A673 (cell line): ENCODE data around the gene SUDS3. TPM values are rescaled to one million over a fixed set of nuclear protein-coding genes. Genes with fewer than 3 reads are reported as not detected.

ENCODE experiments used
- BruUV-seq: library from RNA; stranded (reverse); fragments of 400-500 nt; replicated peaks from 2 replicates; lab custom pipeline; 2021; lab: Mats Ljungman, UMichigan
- CTCF ChIA-PET: fragments of 300-600 bp; sonication (Branson Sonifier 250); formaldehyde crosslinking; loops from one replicate; lab custom pipeline; 2022; ENCODE audit warnings: antibody characterized with exemption; lab: Charles Lee
- POLR2A ChIA-PET: fragments of 300-600 bp; sonication (Branson Sonifier 250); formaldehyde crosslinking; loops from one replicate; lab custom pipeline; 2022; ENCODE audit warnings: antibody characterized with exemption; ENCODE audit not compliant: low non-redundant PET; lab: Charles Lee
- DNase-seq: peaks from one replicate; pipeline ENCODE4 v3.0.0-alpha.2; 2015; ENCODE audit warnings: low spot score
- H3K27ac ChIP-seq: fragments of 200-600 bp; sonication (generic); 2 replicates; pipeline ENCODE4 v1.5.1; 2016; ENCODE audit warnings: mixed run types, low read depth, mild to moderate bottlenecking, mixed read lengths, antibody characterized with exemption, low read length; ENCODE audit not compliant: poor library complexity, severe bottlenecking
- H3K27me3 ChIP-seq: fragments of 200-600 bp; sonication (generic); replicated peaks from 2 replicates; pipeline ENCODE4 v1.6.1; 2017; ENCODE audit warnings: mixed run types, low read depth, mild to moderate bottlenecking, mixed read lengths, antibody characterized with exemption, low read length; ENCODE audit not compliant: insufficient read depth, poor library complexity
- H3K36me3 ChIP-seq: fragments of 200-600 bp; sonication (generic); 2 replicates; pipeline ENCODE4 v1.6.1; 2016; ENCODE audit warnings: mixed run types, mild to moderate bottlenecking, mixed read lengths, antibody characterized with exemption, low read length; ENCODE audit not compliant: insufficient read depth, poor library complexity, severe bottlenecking
- H3K4me1 ChIP-seq: fragments of 200-600 bp; sonication (generic); 2 replicates; pipeline ENCODE4 v1.6.1; 2017; ENCODE audit warnings: mixed run types, mild to moderate bottlenecking, mixed read lengths, antibody characterized with exemption, low read length; ENCODE audit not compliant: insufficient read depth, poor library complexity, severe bottlenecking
- H3K4me3 ChIP-seq: fragments of 200-600 bp; sonication (generic); 2 replicates; pipeline ENCODE4 v1.5.1; 2016; ENCODE audit warnings: low read depth, mixed run types, mild to moderate bottlenecking, mixed read lengths, low read length; ENCODE audit not compliant: poor library complexity, severe bottlenecking
- H3K9me3 ChIP-seq: fragments of 200-600 bp; sonication (generic); 2 replicates; pipeline ENCODE4 v1.6.1; 2016; ENCODE audit warnings: mixed run types, low read depth, mild to moderate bottlenecking, mixed read lengths, antibody characterized with exemption, low read length; ENCODE audit not compliant: poor library complexity, severe bottlenecking
- EZH2 ChIP-seq: fragments of 200-600 bp; sonication (generic); IDR thresholded peaks from 2 replicates; pipeline ENCODE4 v1.6.1; 2017; ENCODE audit warnings: borderline replicate concordance, low read depth, mild to moderate bottlenecking, mixed read lengths, antibody characterized with exemption, low read length; ENCODE audit not compliant: poor library complexity, severe bottlenecking
- intact Hi-C: fragments of 100-400 bp; cut with micrococcal nuclease; formaldehyde crosslinking; loops from one replicate; pipeline ENCODE4 v1.10.0; 2022; ENCODE audit not compliant: unreplicated experiment
- total RNA-seq: library from RNA; stranded (reverse); gene quantifications from 2 replicates; pipeline ENCODE4 v1.2.3, GENCODE V29; 2021
- TF ChIP-seq, protein P1 (sequence below): fragments of 300-800, 200-600 bp; sonication (generic); conservative IDR thresholded peaks from 2 replicates; pipeline ENCODE4 v1.5.1; 2017; ENCODE audit warnings: low read depth, mild to moderate bottlenecking, antibody characterized with exemption, low read length, moderate library complexity, mixed read lengths

Gene SUDS3
- total RNA-seq, 1 experiment from 2014 or later = 50.0 TPM

DNA sequence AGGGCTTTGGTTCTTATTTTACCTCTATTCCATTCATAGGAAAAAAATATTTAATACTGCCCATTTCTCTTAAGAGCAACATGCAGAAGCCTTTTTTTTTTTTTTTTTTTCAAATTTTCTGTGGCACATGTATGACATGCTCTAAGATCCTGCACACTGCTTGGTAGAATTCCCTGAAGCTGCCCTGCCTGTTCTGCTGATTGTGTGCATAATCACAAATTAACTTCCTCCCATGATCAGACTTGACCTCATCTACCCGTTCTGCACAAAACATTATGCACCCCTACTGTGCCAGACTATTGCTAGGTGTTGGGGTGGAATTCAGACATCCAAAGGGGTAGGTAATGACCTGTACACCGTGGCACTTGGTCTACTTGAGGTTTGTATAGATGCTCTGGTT is 22.2 kb downstream of the SUDS3 start:
- no TSS peak for BruUV-seq
- CTCF ChIA-PET = no interaction called here
- intact Hi-C loops = no loop called here

DNA sequence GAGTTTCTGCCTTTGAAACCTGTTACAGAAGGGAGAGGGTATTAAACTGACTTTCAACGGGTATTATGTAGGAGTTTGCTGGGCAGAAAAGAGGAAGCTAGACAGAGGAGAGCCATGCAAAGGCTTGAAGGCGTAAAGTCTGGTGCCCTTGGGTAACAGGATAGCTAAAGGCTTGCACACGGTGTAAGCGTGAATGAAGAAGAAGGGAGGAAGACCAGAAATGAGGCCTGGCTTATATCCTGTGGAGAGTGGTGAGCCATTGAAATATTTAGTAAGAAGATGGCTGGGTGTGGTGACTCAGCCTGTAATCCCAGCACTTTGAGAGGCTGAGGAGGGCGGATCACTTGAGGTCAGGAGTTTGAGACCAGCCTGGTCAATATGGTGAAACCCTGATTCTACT is 22.6 kb downstream of the SUDS3 start:
- BruUV-seq = no TSS peak
- DNase-seq = no peak
- intact Hi-C loops = no loop called here
- H3K27me3 ChIP-seq = no peaks in the 10 kb centered on the region
- ChIA-PET CTCF (no interaction called here), POLR2A (no interaction called here)
- no peak overlapping the region for H3K4me3 ChIP-seq
- TF ChIP-seq, protein P1, sequence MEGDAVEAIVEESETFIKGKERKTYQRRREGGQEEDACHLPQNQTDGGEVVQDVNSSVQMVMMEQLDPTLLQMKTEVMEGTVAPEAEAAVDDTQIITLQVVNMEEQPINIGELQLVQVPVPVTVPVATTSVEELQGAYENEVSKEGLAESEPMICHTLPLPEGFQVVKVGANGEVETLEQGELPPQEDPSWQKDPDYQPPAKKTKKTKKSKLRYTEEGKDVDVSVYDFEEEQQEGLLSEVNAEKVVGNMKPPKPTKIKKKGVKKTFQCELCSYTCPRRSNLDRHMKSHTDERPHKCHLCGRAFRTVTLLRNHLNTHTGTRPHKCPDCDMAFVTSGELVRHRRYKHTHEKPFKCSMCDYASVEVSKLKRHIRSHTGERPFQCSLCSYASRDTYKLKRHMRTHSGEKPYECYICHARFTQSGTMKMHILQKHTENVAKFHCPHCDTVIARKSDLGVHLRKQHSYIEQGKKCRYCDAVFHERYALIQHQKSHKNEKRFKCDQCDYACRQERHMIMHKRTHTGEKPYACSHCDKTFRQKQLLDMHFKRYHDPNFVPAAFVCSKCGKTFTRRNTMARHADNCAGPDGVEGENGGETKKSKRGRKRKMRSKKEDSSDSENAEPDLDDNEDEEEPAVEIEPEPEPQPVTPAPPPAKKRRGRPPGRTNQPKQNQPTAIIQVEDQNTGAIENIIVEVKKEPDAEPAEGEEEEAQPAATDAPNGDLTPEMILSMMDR = no peak
- no peak for TF ChIP-seq EZH2
- H3K4me1 ChIP-seq = no peaks in the 10 kb centered on the region
- H3K9me3 ChIP-seq = no peaks in the 10 kb centered on the region
- no peak overlapping the region for H3K27ac ChIP-seq
- peaks cover 37% of the 10 kb centered on the region for H3K36me3 ChIP-seq

More for the DNA sequence above, 22.2 kb downstream of the SUDS3 start:
- H3K27ac ChIP-seq = no peak overlapping the region
- H3K36me3 ChIP-seq = peaks cover 38% of the 10 kb centered on the region
- no peaks in the 10 kb centered on the region for H3K27me3 ChIP-seq
- no peak for DNase-seq
- no peak overlapping the region for H3K4me3 ChIP-seq
- POLR2A ChIA-PET = no interaction called here
- TF ChIP-seq, protein P1 = no peak
- TF ChIP-seq EZH2 = no peak
- H3K9me3 ChIP-seq = no peaks in the 10 kb centered on the region
- no peaks in the 10 kb centered on the region for H3K4me1 ChIP-seq

GRCh38 chr12:118402251-118402650 is 25.9 kb downstream of the SUDS3 start:
- POLR2A ChIA-PET = no interaction called here
- H3K27me3 ChIP-seq = no peaks in the 10 kb centered on the region
- H3K9me3 ChIP-seq = no peaks in the 10 kb centered on the region
- H3K4me1 ChIP-seq = no peaks in the 10 kb centered on the region
- intact Hi-C loops = no loop called here
- no TSS peak for BruUV-seq
- no peak overlapping the region for H3K4me3 ChIP-seq
- DNase-seq = no peak
- no peak for TF ChIP-seq EZH2
- TF ChIP-seq, protein P1 = no peak
- H3K27ac ChIP-seq = no peak overlapping the region
- peaks cover 41% of the 10 kb centered on the region for H3K36me3 ChIP-seq
- CTCF ChIA-PET = no interaction called here
